Stimulated activated naive CD8-positive, alpha-beta T cell treated with anti-CD3 and anti-CD28 coated beads, Interleukin-15, Interleukin-2, amounts not matched to agents 100 U/mL and 50 U/mL, for 24 hours (primary cell): ENCODE data around the gene TALDO1.

Experiments
- ATAC-seq: fragments of 150-1000 bp; cut with Tn5 transposase; one replicate; pipeline ENCODE4 v1.10.0; 2021
- DNase-seq: peaks from one replicate; pipeline ENCODE4 v3.0.0; 2021

The TALDO1 gene

GRCh38 chr11:769887-770641, 22.8 kb downstream of the TALDO1 start:
- no peak for ATAC-seq
- no peak for DNase-seq

GRCh38 chr11:770642-771616, 23.7 kb downstream of the TALDO1 start:
- DNase-seq (no peak), ATAC-seq (no peak)

- DNase-seq: no peak
- ATAC-seq: no peak
These were observed 24.4 kb downstream of the TALDO1 start for GRCh38 chr11:771617-772204.

- ATAC-seq (no peak), DNase-seq (no peak)
These were observed 25.4 kb downstream of the TALDO1 start for GRCh38 chr11:772429-773390.

GRCh38 chr11:773425-773824, 26.2 kb downstream of the TALDO1 start:
- no peak for ATAC-seq

GRCh38 chr11:773830-774229, 26.6 kb downstream of the TALDO1 start:
- no peak for ATAC-seq
- no peak for DNase-seq

More at GRCh38 chr11:773425-773824, 26.2 kb downstream of the TALDO1 start:
- no peak for DNase-seq

GRCh38 chr11:774873-775592, 27.8 kb downstream of the TALDO1 start:
- ATAC-seq (no peak), DNase-seq (no peak)

GRCh38 chr11:776263-776560, 28.9 kb downstream of the TALDO1 start:
- ATAC-seq: no peak

GRCh38 chr11:776561-777287, 29.5 kb downstream of the TALDO1 start:
- no peak for DNase-seq

More at GRCh38 chr11:776263-776560, 28.9 kb downstream of the TALDO1 start:
- no peak for DNase-seq

GRCh38 chr11:777288-778255, 30.3 kb downstream of the TALDO1 start, which contains the start of gene GATD1:
GATD1 (minus strand) TSS chr11:777487; CDS start chr11:777462, 25 bp downstream.
- ATAC-seq (peak; percentile 79), DNase-seq (peak; percentile 98)

More at GRCh38 chr11:776561-777287, 29.5 kb downstream of the TALDO1 start:
- ATAC-seq: peak; percentile 35

GRCh38 chr11:778976-779954, 32.0 kb downstream of the TALDO1 start:
- no peak for DNase-seq
- ATAC-seq: no peak

GRCh38 chr11:779955-780532, 32.8 kb downstream of the TALDO1 start:
- ATAC-seq: no peak

GRCh38 chr11:782264-783174, 35.3 kb downstream of the TALDO1 start:
- ATAC-seq: no peak
- no peak for DNase-seq

More at GRCh38 chr11:779955-780532, 32.8 kb downstream of the TALDO1 start:
- no peak for DNase-seq

GRCh38 chr11:783581-784015, 36.3 kb downstream of the TALDO1 start:
- ATAC-seq: peak; percentile 70
- DNase-seq: peak; percentile 62

GRCh38 chr11:786235-787083, 39.2 kb downstream of the TALDO1 start:
- DNase-seq: no peak
- no peak for ATAC-seq
